Lower leg skin (tissue), 4 donors: ENCODE measurements around the gene OPRM1. TPM values are rescaled to one million over a fixed set of nuclear protein-coding genes. Genes with fewer than 3 reads are reported as not detected.

ENCODE experiments used
- DNase-seq, 2 donors: peaks; one replicate each; pipeline ENCODE4 v3.0.0-alpha.2; 2019; ENCODE audit warnings: low spot score in 2 of 2
- H3K4me3 ChIP-seq: fragments of 200-600 bp; sonication (generic); 2 replicates; pipeline ENCODE4 v1.5.1; 2017; ENCODE audit warnings: mild to moderate bottlenecking, low read depth; ENCODE audit not compliant: poor library complexity, severe bottlenecking
- CTCF ChIP-seq, 3 donors: fragments of 450-650 bp; IDR thresholded peaks; one replicate each; pipeline ENCODE4 v1.5.1; 2016; ENCODE audit warnings: antibody characterized with exemption in 3 of 3, mild to moderate bottlenecking in 3 of 3, moderate library complexity in 2 of 3
- POLR2A ChIP-seq, 2 donors: fragments of 450-650 bp; IDR thresholded peaks; one replicate each; pipeline ENCODE4 v1.6.1; 2016 to 2017; ENCODE audit warnings: antibody characterized with exemption in 2 of 2, mild to moderate bottlenecking in 1 of 2, moderate library complexity in 1 of 2
- WGBS, 2 donors: methylation state at CpG; one replicate each; pipeline ENCODE4 v1.1.5; 2018; 5-methylcytosine and 5-hydroxymethylcytosine counted together
- intact Hi-C: fragments of 100-400 bp; cut with DNase I; formaldehyde crosslinking; loops from one replicate; pipeline ENCODE4 v1.15.0; 2023; ENCODE audit warnings: low total_unique reads
- total RNA-seq, 4 donors: library from RNA; depleted of rRNA; stranded (reverse); fragments of >200 nt; gene quantifications; one replicate each; pipeline ENCODE4 v1.1.0, GENCODE V29; 2016

OPRM1 gene
- total RNA-seq, 4 donors from 2014 or later, result not detected

GRCh38 chr6:154096316-154096715 is 57.3 kb downstream of the OPRM1 start:
- intact Hi-C loops, result no loop called here
- no peak overlapping the region for H3K4me3 ChIP-seq
- DNase-seq, result no peak
- WGBS, 2 donors, result 68 to 70% methylated on average over 7 of the region's 7 CpGs
- TF ChIP-seq CTCF (IDR thresholded peaks at IDR 0.05), result no peak
- TF ChIP-seq POLR2A (IDR thresholded peaks at IDR 0.05), result no peak

- WGBS, 2 donors, result 26 to 27% methylated on average over 3 of the region's 3 CpGs
Measured at GRCh38 chr6:154096834-154097233, 57.8 kb downstream of the OPRM1 start.

GRCh38 chr6:154099211-154099610 is 60.2 kb downstream of the OPRM1 start:
- no peak overlapping the region for H3K4me3 ChIP-seq
- no peak for DNase-seq
- TF ChIP-seq POLR2A (IDR thresholded peaks at IDR 0.05) (no peak), CTCF (IDR thresholded peaks at IDR 0.05) (no peak)
- intact Hi-C loops, result no loop called here
- WGBS, 2 donors, result 86 to 96% methylated on average over 4 of the region's 4 CpGs

More at GRCh38 chr6:154096834-154097233, 57.8 kb downstream of the OPRM1 start:
- H3K4me3 ChIP-seq, result no peak overlapping the region
- no peak for DNase-seq
- intact Hi-C loops, result no loop called here
- TF ChIP-seq CTCF (IDR thresholded peaks at IDR 0.05) (no peak), POLR2A (IDR thresholded peaks at IDR 0.05) (no peak)

- no peak for DNase-seq
- 88 to 93% methylated on average over 2 of the region's 2 CpGs for WGBS, 2 donors
- no peak overlapping the region for H3K4me3 ChIP-seq
- TF ChIP-seq CTCF (IDR thresholded peaks at IDR 0.05) (no peak), POLR2A (IDR thresholded peaks at IDR 0.05) (no peak)
- intact Hi-C loops, result no loop called here
Measured at GRCh38 chr6:154106251-154106650, 67.2 kb downstream of the OPRM1 start.

- 55 to 62% methylated on average over 1 of the region's 1 CpG for WGBS, 2 donors
- no peak for DNase-seq
- TF ChIP-seq POLR2A (IDR thresholded peaks at IDR 0.05) (no peak), CTCF (IDR thresholded peaks at IDR 0.05) (no peak)
- H3K4me3 ChIP-seq, result no peak overlapping the region
- intact Hi-C loops, result no loop called here
Measured at GRCh38 chr6:154111025-154111424, 72.0 kb downstream of the OPRM1 start.

DNA sequence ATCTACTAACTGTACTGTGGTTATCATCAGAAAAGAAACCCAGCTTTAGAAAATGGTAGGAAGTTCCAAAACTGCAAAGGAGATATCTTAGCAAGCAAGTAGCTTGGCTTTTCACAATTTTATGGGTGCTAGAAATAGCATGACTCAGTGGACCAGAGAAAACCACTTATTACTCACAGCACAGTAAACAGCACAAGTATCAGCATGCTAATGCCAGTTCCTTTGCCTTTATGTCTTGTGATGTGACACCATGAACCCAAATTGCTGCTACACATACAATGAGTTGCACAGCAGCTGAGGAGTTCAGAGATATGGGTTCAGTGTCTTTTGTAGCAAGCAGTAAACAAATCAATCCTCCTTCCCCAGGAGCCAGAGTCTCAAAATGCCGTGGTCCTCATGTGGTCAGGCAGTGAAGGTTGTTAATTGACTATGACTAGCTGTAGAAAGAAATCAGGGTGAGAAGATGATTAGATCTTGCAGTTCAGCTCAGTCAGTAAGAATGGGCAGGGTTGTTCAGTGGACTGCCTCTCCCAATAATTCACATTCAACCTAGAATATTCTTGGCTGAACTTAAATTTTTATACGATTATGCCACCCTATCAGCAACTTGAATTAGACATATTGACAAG is 73.3 kb downstream of the OPRM1 start:
- TF ChIP-seq CTCF (IDR thresholded peaks at IDR 0.05), result no peak
- no peak for TF ChIP-seq POLR2A (IDR thresholded peaks at IDR 0.05)
- no peak for DNase-seq
- intact Hi-C loops, result no loop called here
- 86 to 90% methylated on average over 2 of the region's 2 CpGs for WGBS, 2 donors
- no peak overlapping the region for H3K4me3 ChIP-seq
